Activated B cell treated with CpG ODN at 0.5 μM for 24 hours (primary cell): ENCODE data around the gene FMOD. TPM values are rescaled to one million over a fixed set of nuclear protein-coding genes. Genes with fewer than 3 reads are reported as not detected.

ENCODE experiments used
- ATAC-seq: fragments of 200-7000 bp; cut with Tn5 transposase; one replicate; pipeline ENCODE4 v1.10.0; 2021; ENCODE audit warnings: low read depth, mild to moderate bottlenecking, moderate library complexity
- CTCF ChIA-PET: fragments of 350-600 bp; sonication (Branson Sonifier 250); formaldehyde crosslinking; loops from one replicate; lab custom pipeline; 2021; ENCODE audit warnings: antibody characterized with exemption; lab: Charles Lee
- POLR2A ChIA-PET: fragments of 350-600 bp; sonication (Branson Sonifier 250); formaldehyde crosslinking; loops from one replicate; lab custom pipeline; 2021; ENCODE audit warnings: antibody characterized with exemption; lab: Charles Lee
- DNase-seq: peaks from one replicate; pipeline ENCODE4 v3.0.0; 2022
- H3K27ac Mint-ChIP-seq: one replicate; pipeline ENCODE4 v1.8.0; 2020; ENCODE audit warnings: mixed read lengths
- H3K27me3 Mint-ChIP-seq: one replicate; pipeline ENCODE4 v1.8.0; 2021; ENCODE audit warnings: mixed read lengths
- H3K36me3 Mint-ChIP-seq: one replicate; pipeline ENCODE4 v1.8.0; 2021; ENCODE audit warnings: low read depth, mixed read lengths
- H3K4me1 Mint-ChIP-seq: one replicate; pipeline ENCODE4 v1.8.0; 2021; ENCODE audit warnings: mixed read lengths
- H3K4me3 Mint-ChIP-seq: one replicate; pipeline ENCODE4 v1.8.0; 2020; ENCODE audit warnings: mild to moderate bottlenecking, mixed read lengths
- H3K9me3 Mint-ChIP-seq: one replicate; pipeline ENCODE4 v1.8.0; 2020; ENCODE audit warnings: mixed read lengths
- CTCF ChIP-seq: fragments of 200-600 bp; IDR thresholded peaks from one replicate; pipeline ENCODE4 v1.8.0; 2022; ENCODE audit warnings: antibody characterized with exemption, mild to moderate bottlenecking
- intact Hi-C: fragments of 100-400 bp; cut with micrococcal nuclease; formaldehyde crosslinking; loops from one replicate; pipeline ENCODE4 v1.15.1; 2024
- total RNA-seq: library from RNA; stranded (reverse); gene quantifications from 2 replicates; pipeline ENCODE4 v1.2.3, GENCODE V29; 2022

The FMOD gene
- total RNA-seq, 1 donor from 2014 or later = not detected

- POLR2A ChIA-PET = no interaction called here
- no peaks in the 10 kb centered on the region for H3K36me3 Mint-ChIP-seq
Observed at GRCh38 chr1:203368624-203369451, 17.9 kb upstream of the FMOD start.

GRCh38 chr1:203367057-203367456 lies 16.1 kb upstream of the FMOD start:
- no peak for DNase-seq
- ChIA-PET POLR2A (no interaction called here), CTCF (no interaction called here)
- Mint-ChIP-seq H3K27ac (no peak overlapping the region), H3K27me3 (no peaks in the 10 kb centered on the region), H3K4me3 (no peak overlapping the region), H3K4me1 (peaks cover 8% of the 10 kb centered on the region), H3K9me3 (no peaks in the 10 kb centered on the region), H3K36me3 (no peaks in the 10 kb centered on the region)
- intact Hi-C loops = no loop called here
- TF ChIP-seq CTCF = no peak
- no peak for ATAC-seq

More at GRCh38 chr1:203368624-203369451, 17.9 kb upstream of the FMOD start:
- intact Hi-C loops = no loop called here
- ATAC-seq (no peak), DNase-seq (no peak)
- Mint-ChIP-seq H3K4me3 (no peak overlapping the region), H3K27ac (no peak overlapping the region), H3K27me3 (no peaks in the 10 kb centered on the region), H3K9me3 (no peaks in the 10 kb centered on the region), H3K4me1 (no peaks in the 10 kb centered on the region)
- no peak for TF ChIP-seq CTCF
- CTCF ChIA-PET = interaction anchor here (0.8 kb wide), 1 partner anchor 119 kb away, joined by 3 read pairs; no protein-coding TSS in a partner anchor

- intact Hi-C loops = no loop called here
- Mint-ChIP-seq H3K36me3 (no peaks in the 10 kb centered on the region), H3K4me3 (no peak overlapping the region), H3K27me3 (no peaks in the 10 kb centered on the region), H3K9me3 (no peaks in the 10 kb centered on the region), H3K27ac (no peak overlapping the region), H3K4me1 (peaks cover 14% of the 10 kb centered on the region)
- TF ChIP-seq CTCF = no peak
- ATAC-seq (no peak), DNase-seq (no peak)
- ChIA-PET POLR2A (interaction anchor here (0.5 kb wide), 1 partner anchor 13 kb away, joined by 3 read pairs; no protein-coding TSS in a partner anchor), CTCF (no interaction called here)
Observed at GRCh38 chr1:203366476-203366875, 15.6 kb upstream of the FMOD start.

- no peak for DNase-seq
- POLR2A ChIA-PET = interaction anchor here (0.7 kb wide), 1 partner anchor 56 kb away, joined by 3 read pairs; no protein-coding TSS in a partner anchor
- Mint-ChIP-seq H3K4me1 (peaks cover 20% of the 10 kb centered on the region), H3K4me3 (no peak overlapping the region), H3K36me3 (no peaks in the 10 kb centered on the region), H3K9me3 (no peaks in the 10 kb centered on the region), H3K27me3 (no peaks in the 10 kb centered on the region), H3K27ac (no peak overlapping the region)
- ATAC-seq = no peak
- no peak for TF ChIP-seq CTCF
- intact Hi-C loops = no loop called here
- CTCF ChIA-PET = interaction anchor here (1.0 kb wide), 1 partner anchor 98 kb away, joined by 3 read pairs; no protein-coding TSS in a partner anchor
Observed at GRCh38 chr1:203364806-203365205, 13.9 kb upstream of the FMOD start.

GRCh38 chr1:203364094-203364801 lies 13.3 kb upstream of the FMOD start:
- POLR2A ChIA-PET = no interaction called here
- Mint-ChIP-seq H3K36me3 (no peaks in the 10 kb centered on the region), H3K27me3 (peaks cover 4% of the 10 kb centered on the region), H3K9me3 (no peaks in the 10 kb centered on the region), H3K4me3 (no peak overlapping the region), H3K27ac (no peak overlapping the region), H3K4me1 (peaks cover 20% of the 10 kb centered on the region)
- ATAC-seq (no peak), DNase-seq (no peak)
- TF ChIP-seq CTCF = no peak
- intact Hi-C loops = no loop called here
- CTCF ChIA-PET = interaction anchor here (1.8 kb wide), 1 partner anchor 97 kb away, joined by 4 read pairs; no protein-coding TSS in a partner anchor
